GM18520 (cell line): ENCODE measurements around the gene PLPPR5.
"Not testable (repeated sequence)": the region's sequence is repeated elsewhere in the genome, so short reads cannot be mapped to it uniquely, and the experiment has no call there.

Experiments used
- ATAC-seq: cut with Tn5 transposase; IDR thresholded peaks from one replicate; pipeline ENCODE4 v1.9.1; 2021; ENCODE audit not compliant: unreplicated experiment

PLPPR5 gene, protein sequence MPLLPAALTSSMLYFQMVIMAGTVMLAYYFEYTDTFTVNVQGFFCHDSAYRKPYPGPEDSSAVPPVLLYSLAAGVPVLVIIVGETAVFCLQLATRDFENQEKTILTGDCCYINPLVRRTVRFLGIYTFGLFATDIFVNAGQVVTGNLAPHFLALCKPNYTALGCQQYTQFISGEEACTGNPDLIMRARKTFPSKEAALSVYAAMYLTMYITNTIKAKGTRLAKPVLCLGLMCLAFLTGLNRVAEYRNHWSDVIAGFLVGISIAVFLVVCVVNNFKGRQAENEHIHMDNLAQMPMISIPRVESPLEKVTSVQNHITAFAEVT

DNA sequence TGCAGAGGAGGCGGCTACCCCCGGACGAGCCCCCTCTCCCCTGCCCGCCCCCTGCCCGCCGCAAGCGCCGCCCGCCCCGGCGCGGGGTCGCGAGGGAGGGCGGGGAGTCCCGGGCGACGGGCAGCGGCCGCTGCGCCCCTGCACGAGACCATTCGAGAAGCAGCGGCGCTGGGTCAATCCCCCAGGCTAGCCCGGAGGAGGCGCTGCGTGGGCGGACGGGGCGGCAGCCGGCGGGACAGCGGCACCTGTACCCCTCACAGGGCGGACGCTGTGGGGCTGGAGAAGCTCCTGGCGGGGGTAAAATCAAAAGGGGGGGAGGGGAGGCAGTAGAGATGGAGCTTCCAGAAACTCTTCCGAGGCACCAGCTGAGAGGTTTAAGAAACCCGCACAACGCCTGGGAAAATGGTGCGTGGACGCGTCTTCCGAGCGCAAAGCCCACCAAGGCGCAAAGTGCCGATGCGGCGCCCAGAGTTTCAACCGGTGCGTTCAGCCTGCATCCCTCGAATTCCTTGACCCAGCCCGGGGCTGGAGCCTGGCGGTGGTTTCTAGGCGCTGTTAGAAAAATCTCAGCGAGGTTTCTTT lies at the start of gene PLPPR5:
PLPPR5 (minus strand) TSS at position 1 of the 582 bp plus-strand sequence. CDS start 190 bp downstream, outside the sequence.
- no peak for ATAC-seq

DNA sequence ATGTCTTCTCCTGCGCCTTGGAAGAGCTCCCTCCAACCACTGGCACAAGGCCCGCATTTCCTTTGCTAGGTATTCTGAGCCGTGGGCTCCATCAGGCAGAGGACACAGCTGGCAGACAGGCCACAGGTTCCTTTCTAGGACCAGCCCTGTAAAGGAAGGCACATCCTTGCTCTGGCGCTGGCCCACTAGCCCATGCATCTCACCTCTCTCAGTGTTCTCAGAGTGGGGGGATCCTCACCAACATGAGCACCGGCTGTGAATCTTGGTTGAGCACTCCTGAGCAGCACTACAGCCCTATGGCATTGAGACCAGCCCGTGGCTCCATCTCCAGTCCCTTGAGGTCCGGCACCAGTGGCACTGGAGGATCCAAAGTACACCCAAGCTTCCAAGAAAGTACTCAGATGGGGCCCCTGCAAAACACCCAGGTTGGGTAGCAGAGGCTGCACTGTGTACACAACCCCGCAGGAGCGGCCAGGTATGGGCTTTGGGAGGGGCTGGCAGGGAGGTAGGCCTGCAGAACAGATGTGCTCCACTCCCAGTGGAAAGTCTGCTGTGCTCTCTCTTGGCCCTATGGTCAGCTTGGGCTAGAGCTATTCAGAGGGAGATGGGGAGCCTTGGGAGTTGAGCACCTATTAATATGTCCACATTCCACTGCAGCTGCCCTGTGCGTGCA lies 47.1 kb upstream of the PLPPR5 start:
- ATAC-seq, result no peak

DNA sequence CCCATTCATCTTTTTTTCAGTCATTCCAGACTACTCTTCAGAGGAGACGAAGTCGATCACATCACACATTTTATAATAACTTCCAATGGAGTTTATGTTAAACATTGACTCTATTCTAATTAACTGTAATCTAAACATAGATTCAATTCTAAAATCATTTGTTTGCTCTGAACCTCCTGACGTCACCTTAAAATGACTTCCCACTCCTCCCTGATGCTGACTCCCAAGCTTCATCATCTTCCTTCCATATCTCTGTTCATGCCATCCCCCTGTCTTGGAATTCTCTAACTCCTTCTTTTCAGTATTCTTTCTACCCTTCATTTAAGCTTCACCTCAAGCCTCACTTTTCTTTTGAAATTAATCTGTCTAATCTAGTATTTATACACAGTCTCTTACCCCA lies 45.1 kb upstream of the PLPPR5 start:
- ATAC-seq, result no peak

DNA sequence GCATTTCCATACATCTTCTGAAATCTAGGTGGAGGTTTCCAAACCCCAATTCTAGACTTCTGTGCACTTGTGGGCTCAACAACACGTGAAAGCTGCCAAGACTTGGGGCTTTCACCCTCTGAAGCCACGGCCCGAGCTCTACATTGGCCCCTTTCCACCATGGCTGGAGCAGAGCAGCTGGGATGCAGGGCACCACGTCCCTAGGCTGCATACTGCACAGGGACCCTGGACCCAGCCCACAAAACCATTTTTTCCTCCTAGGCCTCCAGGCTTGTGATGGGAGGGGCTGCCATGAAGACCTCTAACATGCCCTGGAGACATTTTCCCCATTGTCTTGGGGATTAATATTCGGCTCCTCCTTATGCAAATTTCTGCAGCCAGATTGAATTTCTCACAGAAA lies 32.1 kb upstream of the PLPPR5 start:
- ATAC-seq, result not testable (repeated sequence)

DNA sequence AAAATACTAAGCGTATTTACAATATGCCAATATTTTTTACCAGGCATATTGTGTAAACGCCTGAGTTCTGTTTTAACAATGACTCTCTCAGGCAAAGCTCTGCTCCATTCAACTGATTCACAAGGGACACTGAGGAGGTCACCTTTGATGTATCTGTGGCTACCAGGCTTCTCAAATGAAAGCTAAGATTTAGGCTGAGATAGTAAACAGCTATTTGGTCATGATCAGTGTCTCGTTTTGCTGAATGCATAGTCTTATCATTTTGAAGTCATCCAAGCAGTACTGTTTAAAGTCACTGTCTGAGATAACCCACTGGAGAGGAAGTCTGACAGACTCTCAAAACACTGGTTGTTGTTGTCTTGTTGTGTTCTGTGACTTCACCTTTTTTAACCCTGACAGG lies 13.7 kb upstream of the PLPPR5 start:
- ATAC-seq, result no peak

DNA sequence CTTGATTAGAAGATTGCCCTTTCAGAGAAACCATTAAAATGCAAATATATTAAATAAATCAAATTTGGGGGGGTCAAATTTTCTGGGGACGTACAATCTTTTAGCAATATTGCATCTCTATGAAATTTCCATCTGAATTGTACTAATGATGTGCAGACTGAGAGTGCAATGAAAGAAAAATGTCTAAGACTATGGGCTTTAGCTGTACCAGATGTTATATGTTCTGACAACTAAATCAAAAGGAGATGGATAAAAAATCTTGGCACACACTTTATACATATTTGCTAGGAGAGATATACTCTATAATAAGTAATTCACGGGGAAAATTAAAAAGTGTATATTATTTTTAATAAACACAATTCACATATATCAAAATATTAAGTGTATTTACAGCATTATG lies 13.0 kb upstream of the PLPPR5 start:
- ATAC-seq, result no peak

DNA sequence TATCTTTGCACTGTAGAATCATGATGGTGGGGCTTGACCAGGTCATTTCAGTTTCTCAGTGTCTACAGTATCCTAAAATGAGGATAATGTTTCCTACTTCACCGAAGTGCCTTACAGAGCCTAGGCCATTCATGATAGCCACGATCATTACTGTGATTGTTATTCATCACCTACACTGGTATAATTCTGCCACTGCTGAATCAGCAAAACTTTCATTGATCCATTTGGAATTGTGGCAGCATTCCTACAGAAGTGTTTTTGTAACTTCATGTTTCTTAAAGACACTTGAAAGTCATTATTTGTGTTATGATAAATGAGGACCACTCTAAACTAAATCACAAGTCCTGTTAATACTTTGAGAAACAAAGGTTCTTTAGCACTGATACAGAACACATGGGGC lies 6.0 kb upstream of the PLPPR5 start:
- no peak for ATAC-seq

DNA sequence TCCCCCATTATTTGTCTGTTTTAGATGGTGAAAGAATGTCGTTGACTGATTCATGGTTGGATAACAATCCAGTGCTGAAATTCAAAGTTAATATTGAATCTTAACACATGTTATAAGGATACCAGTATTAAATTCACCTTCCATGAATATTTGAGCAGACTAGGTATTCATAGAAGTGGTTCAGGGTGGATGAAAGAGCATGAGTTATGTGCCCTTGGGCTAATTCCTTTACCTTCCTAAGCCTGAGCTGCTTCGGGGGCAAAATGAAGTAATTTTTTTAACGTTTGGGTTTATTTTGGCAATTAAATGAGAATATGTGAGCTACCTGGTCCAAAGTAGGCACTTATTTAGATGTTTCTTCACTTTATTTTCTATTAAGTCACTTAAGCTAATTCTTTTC lies 2.7 kb upstream of the PLPPR5 start:
- ATAC-seq, result no peak

DNA sequence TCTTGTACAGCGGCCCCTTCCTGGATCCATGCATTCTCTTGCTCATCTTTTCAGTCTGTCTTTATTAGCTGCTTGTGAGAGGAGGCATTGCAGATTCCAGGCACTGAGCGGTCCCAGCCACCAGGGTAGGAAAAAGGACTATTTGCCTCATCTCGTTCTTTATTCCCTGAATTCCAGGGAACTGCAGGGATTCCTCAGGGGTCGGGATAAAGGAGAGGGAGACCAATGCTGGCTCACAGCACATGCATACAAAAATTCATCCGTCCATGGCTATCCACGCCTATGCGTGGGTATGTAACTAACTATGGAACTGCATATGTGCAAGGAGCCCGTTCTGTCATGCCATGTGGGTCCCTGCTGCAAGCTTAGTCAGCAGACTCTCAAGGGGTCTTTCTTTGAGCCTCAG lies 879 bp upstream of the PLPPR5 start:
- ATAC-seq, result no peak

DNA sequence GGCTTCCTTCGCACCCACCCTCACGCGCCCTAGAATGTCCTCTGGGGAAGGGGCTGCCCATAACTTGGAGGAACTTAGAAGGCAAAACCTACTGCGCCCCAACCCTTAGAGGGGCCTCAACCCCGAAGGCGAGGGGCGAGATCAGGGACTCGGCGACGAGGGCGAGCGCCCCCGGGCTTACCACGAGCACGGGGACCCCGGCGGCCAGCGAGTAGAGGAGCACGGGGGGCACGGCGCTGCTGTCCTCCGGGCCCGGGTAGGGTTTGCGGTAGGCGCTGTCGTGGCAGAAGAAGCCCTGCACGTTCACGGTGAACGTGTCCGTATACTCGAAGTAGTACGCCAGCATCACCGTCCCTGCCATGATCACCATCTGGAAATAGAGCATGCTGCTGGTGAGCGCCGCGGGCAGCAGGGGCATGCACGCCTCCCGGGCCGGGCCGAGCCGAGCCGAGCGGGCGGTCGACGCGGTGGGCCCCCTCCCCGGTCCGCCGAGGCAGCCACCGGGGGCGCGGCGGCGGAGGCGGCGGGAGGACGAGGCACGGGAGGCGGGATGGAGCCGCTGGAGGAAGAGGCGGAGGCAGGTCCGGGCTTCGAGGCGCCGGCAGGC lies 304 bp downstream of the PLPPR5 start:
- ATAC-seq, result no peak

DNA sequence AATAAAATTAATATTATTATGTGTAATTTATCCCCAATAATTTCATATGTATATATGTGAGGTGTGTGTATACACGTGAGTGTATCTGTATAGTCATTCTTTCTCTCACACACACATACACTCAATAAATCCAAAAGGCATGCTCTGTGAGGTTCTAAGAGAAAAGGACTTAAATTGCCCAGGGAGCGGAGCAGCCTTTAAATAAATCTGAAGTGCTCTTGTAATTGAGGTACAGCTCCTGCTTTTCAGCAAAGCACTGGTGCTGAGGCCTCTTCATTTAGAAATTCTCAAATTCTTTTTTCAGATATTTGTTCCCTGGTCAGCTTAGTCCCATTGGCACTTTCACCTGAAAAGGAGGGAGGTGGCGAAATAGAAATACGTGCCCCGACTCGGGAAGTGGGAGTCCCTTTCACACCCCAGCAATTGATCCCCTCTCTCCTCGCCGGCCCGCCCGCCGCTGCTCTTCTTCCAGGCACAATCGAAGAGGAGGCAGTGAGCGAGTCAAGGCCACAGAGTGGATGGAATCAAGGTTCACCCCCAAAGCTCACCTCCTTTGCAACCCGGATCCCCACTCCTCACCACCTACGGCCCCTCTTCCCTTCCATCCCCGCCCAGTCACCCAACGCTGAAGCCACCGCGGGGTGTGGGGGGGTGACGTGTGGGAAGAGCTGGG lies 944 bp downstream of the PLPPR5 start:
- ATAC-seq, result no peak

DNA sequence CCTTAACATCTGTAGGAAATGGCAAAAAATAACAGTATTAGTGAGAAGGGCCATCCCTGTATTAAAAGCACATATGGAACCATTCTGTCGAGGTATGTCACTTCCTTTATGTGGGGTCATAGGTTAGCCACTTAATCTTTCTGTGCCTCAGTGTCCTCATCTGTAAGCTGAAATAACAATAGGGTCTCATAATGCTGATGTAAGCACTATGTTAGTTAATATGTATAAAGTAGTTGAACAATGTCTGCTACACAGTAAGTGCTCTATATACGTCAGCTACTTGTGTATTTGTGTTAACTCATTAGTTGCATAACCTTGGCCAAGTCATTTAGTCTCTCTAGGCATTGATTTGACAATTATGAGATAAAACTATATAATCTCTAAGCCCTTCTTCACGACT lies 11.8 kb downstream of the PLPPR5 start:
- ATAC-seq, result no peak

DNA sequence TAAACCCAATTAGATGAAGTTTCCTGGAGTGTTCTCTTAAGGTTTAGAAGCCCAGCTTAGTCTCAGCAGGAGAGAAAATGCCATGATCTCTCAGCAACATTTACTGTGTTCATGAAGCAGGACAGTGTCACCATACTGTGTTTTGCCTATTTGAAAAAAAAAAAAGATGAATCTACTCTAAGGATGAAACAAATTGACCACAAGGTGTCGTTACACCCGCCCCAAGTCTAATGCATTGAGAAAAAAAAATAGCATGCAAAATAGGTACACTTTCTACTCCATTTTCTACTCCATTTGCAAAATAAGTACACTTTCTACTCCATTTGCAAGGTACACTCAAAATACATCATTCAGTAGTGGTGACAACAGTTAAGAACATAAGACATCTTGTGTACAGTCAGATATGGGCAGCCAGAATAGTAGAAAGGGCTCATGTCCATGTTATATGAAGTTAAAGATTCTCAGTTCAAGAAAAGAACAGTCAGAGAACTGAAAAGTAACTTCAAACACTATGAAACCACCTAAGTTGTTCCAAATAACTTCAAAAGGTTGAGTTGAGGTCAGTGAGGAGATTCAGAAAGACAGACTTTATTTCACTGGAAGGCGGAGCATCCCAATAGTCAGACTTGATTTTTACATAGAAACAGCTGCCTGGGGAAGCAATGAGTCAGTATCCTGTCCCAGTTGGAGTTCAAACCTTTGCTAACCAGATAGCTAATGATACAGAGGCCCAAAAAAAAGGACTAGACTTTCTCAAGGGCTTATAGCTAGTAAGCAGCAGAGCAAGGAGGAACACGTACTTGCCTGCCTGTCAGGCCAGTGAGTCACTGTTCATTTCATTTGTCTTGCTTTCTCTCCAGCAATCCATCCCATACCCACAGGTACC lies 13.3 kb downstream of the PLPPR5 start:
- ATAC-seq, result peak; percentile 32

DNA sequence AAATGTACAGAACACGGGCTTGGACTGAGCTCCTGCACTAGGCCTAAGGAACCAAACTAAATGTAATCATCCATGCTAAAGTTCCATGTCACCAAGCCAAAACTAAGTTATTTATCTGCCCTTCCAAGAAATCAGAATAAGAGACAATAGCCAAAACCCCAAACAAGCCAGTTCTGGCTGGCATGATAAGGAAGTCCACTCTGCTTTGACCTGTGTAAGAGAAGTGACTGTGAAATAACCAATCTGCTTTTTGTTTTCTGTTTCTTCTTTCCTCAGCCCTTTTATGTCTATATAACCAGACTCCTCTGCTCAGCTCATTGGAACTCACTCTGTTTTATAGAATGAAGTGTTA lies 15.1 kb downstream of the PLPPR5 start:
- ATAC-seq, result no peak

DNA sequence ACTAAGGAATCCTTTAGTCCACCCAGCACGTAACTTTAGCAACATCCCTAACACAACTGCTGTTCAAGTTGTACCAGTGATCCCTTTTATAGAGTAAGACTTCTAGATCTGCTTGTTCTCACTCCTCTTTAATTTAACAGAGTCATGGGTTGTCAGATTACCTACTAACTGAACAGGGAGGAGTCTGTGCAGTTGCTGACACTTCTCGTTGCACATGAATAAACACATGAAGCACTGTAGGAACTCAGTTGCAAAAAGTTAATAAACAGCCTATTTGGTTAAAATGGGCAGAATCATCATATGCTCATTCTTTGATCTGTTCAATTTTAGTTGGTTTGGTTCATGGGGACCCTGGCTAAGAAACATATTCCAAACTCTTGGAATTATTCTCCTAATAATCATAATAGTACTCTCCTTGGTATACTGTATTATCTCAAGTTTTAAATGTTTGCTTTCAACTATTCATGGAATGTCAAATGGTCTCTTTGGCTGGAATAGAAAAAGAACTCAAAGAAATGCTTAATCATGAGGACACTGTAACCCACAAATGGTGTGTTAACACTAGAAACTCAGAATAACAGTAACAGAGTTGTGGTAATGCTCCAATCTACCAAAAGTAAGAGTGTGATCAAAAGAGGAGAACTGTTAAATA lies 15.6 kb downstream of the PLPPR5 start:
- no peak for ATAC-seq

DNA sequence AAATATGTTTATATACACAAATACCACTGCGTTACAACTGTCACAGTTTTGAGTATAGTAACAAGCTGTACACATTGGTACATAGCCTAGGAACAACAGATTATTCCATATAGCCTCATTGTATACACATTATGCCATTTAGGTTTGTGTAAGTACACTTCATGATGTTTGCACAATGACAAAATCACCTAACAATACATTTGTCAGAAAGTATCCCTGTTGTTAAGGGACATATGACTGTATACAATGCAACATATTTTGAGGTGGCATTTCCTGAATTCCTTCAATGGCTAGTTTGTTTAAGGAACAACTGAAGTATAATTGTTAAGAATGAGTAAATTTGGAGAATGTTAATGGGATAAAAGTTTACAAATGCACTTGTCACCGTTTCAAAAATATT lies 19.0 kb downstream of the PLPPR5 start:
- no peak for ATAC-seq

DNA sequence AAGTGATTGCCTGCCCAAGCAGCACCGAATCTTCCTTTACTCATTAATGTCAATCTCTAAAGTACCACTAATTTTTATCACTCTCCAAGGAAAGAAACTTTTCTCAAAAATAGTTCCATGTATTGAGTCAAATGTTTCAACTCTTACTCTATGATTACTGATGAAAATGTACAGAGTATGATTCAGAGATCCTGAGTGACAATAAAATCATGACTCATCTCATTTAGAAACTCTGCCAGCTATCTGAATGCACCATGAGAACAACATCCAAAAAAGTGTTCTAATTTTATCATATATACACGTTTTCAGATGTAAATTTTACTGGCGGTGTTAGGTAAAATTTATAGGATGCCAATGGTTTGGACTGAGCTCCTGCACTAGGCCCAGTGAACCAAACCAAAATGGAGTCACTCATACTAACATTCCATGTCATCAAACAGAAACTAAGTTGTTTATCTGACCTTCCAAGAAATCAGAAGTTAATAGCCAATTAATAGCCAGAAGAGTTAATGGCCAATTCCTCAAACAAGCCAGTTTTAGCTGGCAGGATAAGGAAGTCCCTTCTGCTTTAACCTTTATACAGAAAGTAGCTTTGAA lies 22.6 kb downstream of the PLPPR5 start:
- no peak for ATAC-seq

DNA sequence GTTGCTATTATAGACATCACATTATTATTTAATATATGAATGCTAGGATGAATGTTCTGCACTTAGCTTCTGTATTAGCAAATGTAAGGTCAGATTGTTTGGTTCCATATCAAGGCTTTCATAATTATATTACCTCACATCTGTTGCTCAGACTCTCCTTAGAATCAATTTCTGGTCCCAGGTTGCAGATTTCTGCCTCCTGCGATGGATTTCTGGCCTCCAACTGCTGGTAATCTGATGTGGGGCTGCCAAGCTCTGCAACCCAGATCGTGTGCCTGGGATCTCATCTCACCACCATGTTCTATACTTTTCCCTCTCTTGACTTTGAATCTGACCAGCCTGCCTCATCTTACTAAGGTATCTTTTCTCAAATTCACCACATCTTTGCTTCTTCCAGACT lies 25.2 kb downstream of the PLPPR5 start:
- no peak for ATAC-seq

DNA sequence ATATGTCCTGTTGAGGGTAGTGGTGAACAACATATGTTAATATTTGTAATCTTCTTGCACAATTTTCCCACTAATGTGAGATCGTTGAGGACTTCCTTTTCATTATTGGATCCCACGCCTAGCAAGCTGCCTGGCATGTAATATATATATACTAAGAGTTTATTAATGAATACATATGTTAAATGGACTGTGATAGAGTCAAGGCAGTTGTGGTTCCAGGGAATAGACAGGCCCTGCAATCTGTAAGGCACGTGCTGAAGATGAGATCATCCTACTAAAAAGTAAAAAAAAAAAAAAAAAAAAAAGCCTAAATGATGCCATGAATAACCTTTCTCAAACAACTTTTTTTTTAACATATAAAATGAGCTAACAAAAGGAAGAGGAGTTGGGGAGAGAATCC lies 28.9 kb downstream of the PLPPR5 start:
- ATAC-seq, result no peak

DNA sequence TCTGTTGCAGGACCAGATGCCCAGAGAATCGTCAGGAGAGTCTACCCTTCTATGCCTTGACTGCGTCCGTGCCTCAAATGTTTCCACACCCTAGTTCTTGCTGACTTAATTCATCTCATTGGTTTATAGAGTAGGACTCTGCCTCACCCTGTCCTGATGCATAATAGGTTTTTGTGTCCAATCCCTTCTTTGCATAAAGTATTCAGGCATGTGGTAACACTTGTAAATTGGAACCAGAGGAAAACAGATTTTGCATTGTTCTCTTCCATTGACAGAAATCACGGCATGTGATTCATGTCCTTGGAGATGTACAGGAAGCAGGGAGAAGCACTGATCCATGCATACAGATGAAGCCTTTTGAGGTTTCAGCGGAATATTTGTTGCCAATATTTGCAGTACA lies 29.5 kb downstream of the PLPPR5 start:
- no peak for ATAC-seq
